ENCODE results near the gene KCNA3.

The KCNA3 gene

DNA sequence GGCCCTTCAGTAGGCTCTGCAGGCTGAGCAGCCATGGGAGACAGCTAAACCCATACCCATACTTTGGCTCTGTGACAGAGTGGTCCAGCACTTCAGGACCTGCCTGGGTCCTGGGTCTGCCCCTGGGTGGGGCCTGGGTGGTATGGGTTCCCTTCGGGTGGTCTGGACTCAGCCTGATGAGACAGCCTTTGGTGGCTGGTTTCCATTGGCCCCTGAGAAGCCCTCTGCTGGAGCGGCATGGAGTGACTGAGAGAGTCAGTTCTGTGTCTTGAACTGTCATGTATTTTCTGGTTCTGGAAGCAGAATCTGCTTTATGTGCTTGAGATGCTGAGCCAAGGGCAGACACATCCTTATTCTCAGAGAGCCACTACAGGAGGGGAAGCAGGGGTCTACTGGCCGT is 37.3 kb downstream of the KCNA3 start:
- DNase-seq: no peak

DNA sequence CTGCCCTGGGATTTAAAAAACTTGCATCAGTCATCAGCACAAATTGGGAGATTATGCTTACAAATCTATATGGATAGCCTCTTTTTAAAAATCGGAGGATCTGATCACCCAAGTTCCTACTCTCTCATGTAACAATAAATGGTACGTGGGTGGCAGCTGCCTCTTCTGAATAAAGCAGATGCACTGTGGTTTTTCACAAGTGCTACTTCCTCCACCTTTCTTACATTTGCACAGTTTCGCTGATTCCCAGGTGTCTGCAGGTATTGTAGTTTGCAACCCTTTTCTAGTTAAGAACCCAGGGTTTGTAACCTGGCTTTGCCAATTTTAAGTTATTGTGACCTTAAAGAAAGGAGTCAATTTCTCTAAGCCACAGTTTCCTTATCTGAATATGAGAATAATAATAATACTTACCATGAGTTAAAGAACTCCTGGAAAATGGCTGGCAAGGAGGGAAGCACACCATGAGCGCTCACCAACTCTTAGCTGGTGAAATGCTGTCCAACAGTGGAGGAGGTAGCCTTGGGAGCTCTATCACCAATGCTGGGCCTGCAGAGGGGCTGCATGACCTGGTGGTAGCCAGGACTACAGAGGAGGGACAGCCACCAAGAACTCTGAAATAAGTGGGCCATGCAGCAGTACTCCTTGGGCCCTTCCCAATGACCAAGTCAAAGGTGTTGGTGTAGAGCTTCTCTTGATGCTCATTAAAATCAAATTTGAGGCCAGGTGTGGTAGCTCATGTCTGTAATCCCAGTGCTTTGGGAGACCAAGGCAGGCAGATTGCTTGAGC is 38.4 kb downstream of the KCNA3 start:
- DNase-seq: no peak

DNA sequence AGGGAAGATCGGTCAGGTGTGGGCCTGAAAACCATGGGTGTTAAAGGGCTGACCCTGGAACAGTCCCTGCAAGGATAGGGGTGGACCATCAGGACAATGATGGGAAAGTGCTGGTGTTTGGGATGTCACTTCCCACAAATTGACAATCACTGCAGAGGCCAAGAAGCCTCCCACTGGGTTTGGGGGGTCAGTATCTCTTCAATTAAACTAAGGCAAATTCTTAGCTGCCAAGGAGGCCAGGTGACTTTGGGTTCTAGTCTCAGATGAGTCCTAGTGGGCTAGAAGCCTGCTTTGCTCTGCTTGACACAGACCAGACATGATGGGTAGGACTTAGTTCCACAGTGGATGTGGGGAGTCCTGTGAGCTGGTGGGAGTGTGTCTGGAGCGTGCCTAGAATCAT is 39.3 kb downstream of the KCNA3 start:
- no peak for DNase-seq

DNA sequence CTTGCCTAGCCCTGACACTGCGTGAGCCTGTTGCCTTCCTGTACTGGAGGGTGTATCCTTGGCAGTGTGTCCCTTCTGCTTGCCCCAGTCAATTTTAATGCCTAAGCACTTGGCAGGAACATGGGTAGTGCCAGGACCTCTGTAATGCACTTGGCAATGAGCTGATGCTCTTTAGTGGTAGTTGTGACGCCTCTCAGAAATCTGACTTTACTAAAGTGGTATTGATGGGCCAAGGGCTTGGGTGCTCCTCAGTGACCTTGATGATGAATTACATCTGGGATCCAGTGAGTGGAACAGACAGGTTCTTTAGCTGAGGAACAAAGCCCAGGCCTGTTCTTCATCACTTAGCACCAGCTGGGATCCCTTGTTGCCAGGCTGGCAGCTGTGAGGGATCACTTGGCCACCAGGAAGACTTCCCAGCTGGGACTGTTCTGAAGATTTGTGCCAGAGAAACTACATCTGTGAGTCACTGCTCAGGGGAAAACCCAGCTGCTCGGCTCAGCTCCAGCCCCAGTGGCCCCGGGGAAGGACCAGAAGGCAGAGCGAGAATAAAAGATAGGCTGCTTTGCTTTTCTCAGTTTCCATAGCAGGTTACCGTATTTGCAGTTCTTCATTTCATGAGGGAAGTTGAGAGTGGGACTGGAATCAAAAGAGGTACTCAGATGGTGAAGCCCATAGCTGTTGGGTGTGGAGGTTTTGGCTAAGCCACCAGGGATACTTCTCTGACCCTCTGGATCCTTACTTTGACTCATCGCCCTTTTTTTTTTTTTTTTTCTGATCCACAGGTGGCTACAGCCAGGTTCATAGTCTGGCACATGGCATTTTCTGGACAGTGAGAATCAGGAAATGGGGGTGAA is 40.1 kb downstream of the KCNA3 start:
- DNase-seq: peak; percentile 69

DNA sequence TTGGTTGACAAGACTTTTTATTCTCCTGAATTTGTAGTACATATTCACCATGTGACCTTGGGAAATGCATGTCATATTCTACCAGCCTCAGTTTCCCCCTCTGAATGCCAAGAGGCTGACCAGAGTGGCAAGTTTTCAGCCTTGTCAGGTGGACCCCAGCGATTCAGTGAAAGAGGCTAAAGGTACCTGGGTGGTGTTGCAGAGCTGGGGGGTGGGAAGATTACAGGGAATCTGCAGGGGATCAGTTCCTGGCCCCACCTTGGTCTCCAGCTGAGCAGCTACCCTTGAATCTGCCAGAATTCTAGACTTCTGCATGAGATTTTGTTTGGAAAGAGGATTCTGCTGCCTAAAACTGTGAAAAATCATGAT is 40.7 kb downstream of the KCNA3 start:
- no peak for DNase-seq

DNA sequence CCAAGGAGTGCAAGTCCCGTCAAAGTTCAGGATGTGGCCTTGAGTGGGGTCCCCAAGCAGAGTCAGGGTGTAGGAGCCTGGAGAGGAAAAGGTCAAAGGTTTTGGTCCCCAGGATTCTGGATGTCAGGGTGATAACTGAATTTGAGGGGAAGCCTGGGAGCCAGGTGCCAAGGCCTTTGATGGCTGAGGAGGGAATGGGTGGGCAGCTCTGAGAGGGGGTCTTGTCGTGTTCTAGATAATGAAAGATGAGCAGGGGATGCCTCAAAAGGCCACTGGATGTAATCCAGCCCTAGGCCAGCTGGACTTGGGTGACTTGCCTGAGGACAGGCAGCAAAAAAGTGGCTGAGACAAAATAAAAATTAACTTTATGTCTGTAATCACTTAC is 41.1 kb downstream of the KCNA3 start:
- DNase-seq: no peak

DNA sequence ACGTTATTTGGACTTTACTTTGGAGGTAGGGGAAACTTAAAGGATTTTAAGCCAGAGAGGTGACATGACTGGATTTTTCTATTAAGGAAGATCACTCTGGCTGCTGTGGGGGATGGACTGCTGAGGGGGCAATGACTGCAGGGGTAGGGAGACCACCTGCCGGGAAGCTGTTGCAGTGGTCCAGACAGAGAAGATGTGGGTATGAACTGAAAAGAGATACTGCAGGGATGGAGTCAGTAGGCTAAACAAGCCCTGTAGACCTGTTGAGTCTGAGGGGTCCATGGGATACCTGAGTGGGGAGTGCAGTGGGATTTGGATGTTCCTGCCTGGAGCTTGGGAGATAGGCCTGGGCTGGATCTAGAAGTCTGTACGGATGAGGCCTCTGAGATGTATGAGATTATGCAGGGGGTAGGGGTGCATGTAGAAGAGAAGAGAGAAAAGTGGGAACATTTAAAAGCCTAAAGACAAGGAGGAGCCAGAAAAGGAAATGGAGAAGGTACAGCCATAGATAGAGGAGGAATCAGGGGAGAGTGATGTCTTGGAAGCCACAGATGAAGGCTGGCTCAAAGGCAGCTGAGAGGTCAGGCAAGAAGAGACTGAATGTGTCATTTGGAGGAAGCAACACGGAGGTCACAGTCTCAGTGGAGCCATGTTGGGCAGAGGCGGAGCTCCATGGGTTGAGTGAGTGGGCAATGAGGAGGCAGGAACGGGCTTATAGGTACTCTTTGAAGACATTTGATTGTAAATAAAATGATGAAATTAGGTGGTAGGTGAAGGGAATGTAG is 42.7 kb downstream of the KCNA3 start:
- DNase-seq: no peak

DNA sequence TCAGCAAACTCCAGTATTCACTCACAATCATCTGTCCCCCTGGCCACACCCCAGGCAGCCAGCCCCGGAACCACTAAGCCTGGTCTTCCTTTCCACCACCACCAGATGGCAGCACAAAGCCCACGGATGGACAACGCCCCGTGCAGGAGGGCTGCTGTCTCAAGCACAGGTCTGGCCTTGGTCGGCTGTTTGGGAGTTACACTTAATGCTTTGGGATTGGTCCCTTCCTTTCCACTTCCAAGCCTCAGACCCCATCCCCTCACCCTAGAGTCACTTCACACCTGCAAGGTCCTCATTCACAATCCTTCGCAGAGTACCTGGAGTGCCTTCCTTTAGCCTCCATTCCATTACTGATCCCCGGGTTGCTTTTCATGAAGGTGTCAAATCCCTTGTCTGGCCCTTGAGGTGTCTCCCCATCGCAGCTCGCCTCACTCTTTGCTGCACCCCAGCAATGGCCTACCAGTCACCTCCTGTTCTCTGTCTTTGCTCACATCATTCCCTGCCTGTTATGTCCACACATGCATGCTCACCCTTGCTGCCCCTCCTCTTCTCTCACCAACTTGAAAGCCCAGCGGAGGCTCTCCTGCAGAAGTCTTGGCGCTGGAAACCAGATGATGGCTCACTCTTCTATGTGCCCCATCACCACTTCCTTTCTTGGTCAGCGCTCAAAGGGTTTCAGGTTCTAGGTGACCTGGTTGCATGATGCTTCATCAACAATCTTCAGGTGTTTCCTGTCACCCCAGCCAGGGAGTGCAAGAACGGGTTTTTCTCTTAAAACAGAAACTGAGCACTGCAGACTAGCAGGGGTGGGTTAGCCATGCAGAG is 43.7 kb downstream of the KCNA3 start:
- peak; percentile 88 for DNase-seq

DNA sequence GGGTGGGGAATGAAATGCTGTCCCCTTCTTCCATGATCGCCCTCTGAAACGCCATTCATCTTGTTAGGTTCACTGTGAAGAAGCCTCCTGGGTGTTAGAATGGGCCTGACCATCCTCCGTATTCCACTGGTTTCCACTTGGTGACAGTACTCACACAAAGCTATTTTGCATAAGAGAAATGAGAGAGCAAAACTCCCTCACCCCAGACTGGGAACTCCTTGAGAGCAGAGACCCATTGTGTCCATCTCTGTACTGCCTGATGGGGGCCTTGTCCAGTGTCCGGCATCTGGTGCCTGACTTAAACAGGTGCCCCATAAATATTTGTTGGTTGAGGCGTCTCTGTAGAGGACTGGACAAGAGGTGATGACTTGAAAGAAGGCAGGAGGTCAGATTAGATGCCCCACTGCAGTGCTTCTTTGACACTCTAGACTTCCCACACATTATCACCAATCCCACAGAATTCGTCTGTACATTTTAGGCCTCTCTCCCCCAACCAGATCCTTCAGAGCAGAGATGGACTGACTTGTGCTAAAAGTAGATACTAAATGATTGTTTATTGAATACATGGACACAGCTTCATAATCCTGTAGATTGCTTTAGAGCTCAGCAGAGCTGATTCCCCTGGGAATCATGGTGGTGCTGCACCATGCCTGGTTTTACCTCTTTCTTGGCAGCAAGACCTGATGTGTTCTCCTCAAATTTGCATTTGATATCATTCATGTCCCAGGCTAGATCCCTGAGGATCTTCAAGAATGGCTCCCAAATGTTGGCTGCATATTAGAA is 46.2 kb downstream of the KCNA3 start:
- no peak for DNase-seq

DNA sequence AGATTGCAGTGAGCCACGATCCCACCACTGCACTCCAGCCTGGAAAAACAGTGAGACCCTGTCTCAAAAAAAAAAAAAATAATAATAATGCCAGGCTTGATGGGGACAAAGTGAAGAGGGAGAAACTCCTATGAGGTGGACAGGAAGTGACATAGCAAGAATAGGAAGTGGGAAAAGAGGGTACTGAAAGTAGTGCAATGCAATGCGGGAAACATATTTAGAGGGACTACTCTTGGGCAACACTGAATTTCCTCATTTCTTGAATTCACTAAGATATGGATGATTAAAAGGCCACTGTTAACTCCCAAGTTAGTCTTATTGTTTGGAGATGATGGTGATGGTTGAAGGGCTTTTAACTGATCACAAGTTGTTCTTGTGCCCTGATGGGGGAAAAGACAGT is 47.0 kb downstream of the KCNA3 start:
- no peak for DNase-seq

DNA sequence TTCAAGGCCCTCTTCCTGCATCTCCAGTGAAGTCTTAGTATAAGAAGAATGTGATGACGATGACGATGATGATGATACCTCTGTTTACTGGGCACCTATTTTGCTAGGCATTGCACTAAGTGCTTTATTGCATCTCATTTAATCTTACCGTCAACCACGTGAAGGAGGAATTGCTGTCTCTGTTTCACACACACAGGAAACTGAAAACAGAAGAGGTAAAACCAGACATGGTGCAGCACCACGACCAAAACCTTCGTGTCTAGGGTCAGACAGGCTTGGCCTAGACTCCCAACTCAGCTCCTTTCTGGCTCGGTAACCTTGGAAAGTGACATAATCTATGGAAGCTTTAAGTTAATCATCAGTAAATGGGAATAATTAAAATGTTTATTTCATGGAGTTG is 47.9 kb downstream of the KCNA3 start:
- DNase-seq: no peak

Data from DMS53 (cell line).